Measurements from ENCODE around the gene MSL1.

The MSL1 gene

DNA sequence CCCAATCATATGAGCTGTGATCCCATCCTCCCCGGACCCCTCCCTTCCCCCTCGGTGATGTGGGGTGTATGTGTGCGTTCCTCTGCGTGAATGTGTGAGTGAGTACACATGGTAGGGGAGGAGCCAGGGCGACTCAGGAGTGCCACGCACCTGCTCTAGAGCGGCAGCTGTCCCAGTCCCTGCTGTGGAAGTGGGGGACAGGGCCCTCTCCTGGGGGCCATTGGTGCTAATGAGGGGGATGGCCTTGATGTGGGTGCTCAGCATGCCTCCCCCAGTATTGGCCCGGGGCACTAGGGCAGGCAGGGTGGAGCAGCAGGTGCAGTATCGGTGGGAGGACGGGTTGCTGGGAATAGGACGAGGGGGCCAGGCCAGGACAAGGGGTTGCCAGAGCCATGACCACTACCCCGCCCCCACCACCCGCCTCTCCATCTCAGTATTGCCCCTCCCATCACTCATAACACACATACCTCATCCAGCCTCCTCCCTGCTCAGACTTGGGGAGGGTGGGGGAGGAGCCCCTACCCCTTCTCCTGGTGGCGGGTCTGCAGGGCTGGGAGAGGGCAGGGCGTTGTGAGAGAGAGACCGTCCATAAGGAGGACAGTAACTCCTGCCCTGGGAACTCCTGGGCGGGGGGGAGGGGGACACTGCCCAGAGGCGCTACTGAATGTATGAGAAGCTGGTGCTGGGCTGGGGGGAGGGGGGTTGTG is 29.9 kb upstream of the MSL1 start:
- no peak for DNase-seq

- DNase-seq: no peak
Observed at GRCh38 chr17:40092581-40092980, 29.2 kb upstream of the MSL1 start.

GRCh38 chr17:40093005-40093579 is 28.7 kb upstream of the MSL1 start:
- DNase-seq: no peak

DNA sequence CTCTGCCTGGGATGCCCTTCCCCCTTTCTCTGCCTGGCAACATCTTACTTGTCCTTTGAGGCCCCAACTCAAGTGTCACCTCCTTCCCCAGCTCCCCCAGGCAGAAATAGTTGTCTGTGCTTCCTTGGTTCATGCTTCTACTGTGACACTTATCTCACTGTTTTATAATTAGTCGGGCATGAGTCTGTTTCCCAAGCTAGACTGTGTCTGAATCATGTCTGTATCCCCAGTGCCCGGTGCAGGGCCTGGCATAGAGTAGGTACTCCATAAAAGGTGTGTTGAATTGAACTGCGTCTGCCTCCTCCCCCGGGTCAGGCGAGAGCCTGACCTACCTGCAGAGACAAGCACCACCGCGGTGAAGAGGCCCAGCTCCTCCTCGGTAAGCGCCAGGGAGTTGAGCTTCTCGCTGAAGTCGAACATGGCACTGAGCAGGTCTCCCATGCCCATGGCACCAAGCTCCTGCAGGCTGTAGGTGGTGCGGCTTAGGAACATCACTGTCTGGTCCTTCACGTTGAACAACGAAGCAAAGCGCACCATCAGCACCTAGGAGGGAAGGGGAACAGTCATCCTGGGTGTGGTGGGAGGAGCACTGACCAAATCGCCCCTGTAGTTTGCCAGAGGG is 28.1 kb upstream of the MSL1 start:
- no peak for DNase-seq

DNA sequence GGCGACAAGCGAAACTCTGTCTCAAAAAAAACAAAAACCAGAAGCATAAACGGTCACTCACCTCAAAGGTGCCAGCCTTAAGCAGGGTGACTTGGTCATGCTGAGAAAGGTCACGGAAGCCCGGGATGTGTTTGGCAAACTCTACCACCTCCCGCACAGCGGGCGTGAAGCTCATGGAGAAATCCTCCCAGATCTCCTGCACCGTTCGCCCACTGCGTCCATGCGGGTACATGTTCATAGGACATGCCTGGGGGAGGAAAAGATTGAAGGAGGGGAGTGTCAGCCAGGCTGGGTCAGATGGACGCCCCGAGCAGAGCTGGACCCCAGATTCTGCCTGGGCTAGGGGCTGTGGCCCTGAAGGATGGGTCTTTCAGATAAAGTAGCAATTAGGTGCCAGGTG is 26.9 kb upstream of the MSL1 start:
- no peak for DNase-seq

DNA sequence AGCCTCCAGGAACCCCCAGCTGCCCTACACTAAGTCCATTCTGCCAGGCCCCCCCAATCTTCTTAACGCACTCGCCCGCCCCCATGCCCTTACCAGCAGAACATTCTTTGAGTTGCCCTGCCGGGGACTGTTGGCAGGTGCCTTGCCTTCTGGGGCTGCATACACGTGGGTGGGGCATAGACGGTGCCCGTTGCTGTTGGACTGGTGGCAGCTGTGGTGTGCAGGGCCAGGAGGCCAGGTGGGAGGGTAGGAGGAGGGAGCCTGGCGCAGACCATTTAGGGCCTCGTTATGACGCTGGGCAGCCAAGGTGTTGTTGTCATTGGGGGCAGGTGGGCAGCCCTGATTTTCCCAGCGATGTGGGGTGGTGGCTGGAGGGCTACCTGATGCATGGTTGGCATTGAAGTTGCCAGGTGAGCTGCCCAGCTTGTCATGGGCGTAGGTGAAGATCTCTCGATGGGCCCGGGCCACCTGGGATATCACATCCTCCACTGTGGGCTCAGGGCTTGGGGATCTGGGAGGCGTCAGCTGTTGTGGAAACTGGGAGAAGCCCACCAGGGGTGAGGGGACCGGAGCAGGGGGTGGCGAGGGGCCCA is 26.3 kb upstream of the MSL1 start:
- DNase-seq: no peak

- DNase-seq: no peak
Observed at GRCh38 chr17:40095944-40096791, 25.6 kb upstream of the MSL1 start.

GRCh38 chr17:40097087-40097486 is 24.7 kb upstream of the MSL1 start:
- DNase-seq: no peak

DNA sequence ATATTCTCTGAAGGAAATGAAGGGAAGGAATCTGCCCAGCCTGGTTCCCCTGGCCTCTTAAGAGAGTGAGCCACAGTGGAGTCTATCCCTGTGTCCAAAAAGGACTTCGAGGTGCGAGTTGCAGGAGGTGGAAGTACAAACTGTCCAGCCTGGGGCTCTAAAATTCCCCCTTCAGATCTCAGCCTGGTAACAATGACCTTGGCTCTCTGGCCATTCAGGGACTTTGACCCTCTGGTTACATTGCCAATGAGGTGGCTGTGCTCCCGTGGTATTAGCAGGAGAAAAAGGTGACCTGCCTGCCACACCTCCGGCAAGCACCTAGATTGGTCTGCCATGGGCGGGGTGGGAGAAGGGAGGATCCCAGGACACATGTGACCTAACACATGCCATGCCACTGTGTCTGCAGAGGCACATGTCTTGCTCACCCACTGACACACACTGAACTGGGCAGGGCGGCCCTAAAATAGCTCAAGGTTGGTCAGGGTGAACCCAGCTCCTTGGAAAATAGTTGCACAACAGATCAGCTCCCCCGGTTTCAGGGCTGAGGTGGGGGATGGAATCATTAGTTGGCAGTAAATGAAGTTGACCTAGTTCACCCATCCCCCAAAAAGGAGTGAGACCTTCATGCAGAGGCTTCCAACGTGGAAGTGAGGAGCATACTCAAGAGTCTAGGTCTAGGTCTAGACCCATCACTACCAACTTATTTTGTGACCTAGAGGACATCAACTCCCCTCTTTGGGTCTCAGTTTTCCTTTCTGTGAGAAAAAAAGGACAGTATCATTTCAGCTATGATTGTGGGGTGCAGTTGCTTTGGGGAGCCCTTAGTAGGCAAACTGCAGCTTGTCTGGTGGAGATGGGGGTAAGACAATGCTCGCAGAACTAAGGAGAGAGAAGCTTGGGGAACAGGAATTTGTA is 23.6 kb upstream of the MSL1 start:
- no peak for DNase-seq

DNA sequence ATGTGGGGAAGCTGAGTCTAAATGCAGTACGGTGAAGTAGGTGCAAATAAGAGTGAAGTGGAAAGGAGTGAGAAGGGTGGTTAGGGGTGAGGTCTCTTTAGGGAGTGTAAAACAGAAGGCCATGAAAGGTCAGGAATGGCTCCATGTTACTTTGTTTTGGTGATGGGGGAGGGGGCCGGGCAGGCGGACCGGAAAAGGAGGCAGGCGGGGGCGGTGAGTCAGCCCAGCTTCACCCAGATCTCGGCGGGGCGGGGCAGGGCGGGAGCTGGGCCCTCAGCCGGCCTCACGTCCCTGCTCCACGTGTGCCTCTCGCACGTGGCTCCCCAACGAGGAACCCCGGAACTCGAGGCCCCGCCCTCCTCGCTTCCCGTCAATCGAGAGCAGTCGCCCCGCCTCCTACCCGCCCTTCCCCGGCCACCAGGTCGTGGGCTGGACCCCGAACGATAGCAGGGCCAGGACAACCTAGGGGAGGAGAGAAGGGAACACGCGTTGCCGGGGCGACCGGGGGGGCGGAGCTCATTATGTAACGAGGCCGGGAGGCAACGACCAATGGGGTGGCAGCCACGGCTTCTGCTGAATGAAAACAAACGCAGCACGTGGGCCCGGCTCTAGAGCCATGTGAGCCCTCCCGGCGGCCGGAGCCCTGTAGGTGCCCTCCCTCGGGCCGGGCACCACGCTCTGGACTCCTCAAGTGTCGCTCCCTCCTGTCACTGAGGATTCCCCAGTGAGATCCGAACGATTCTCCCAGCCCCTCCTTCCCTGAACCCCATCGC is 22.7 kb upstream of the MSL1 start:
- peak; percentile 96 for DNase-seq

DNA sequence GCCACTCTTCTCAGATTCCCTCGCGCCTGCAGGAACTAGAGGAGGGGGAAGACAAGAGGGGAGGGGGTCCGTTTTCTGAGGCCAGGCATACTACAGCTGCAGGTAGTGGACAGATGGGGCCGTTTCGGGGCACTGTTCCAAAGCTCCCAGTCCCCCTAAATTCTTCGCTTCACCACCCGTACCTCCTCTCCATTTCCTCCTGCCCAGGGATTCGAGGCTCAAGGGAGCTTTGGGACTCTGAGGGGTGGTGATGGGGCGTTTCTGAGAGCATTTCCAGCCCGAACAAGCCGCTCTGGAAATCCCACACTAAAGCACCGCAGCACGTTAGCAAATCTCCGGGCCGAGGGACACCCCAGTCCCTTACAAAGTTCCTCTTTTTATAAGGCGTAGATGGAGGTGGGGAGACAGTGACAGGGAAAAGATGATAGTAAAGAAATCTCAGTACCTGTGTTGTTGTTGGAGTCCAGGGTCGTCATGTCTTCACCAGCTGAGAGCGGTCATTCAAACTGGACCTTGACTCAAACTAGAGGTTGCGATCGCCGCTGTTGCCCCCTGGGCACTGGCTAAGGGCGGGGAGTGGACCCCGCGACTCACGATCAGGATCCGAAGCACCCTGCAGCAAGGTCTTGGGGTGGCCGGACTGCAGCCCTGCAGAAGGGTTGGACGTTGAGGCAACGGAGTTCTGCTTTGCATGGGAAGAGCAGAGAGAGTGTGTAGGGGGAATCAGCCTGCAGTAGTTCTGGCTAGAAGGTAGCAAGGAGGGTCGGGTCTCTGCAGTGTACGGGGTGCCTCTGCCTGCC is 22.0 kb upstream of the MSL1 start:
- no peak for DNase-seq

DNA sequence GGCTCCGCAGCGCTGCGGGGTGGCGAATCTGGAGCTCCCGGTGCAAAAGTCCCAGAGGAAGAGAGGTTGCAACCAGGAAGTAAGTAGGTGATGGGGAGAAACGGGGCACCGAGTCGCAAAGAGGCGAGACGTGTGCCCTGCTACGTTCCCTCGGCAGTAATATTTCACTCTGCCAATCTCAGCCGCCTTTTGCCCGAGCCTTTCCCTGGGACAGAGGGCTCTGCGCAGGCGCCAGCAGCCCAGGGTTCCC is 21.4 kb upstream of the MSL1 start, which contains the start of gene NR1D1:
Gene NR1D1 (minus strand): TSS at position 171 of the 250 bp plus-strand sequence. CDS start 495 bp downstream, outside the sequence.
- no peak for DNase-seq

DNA sequence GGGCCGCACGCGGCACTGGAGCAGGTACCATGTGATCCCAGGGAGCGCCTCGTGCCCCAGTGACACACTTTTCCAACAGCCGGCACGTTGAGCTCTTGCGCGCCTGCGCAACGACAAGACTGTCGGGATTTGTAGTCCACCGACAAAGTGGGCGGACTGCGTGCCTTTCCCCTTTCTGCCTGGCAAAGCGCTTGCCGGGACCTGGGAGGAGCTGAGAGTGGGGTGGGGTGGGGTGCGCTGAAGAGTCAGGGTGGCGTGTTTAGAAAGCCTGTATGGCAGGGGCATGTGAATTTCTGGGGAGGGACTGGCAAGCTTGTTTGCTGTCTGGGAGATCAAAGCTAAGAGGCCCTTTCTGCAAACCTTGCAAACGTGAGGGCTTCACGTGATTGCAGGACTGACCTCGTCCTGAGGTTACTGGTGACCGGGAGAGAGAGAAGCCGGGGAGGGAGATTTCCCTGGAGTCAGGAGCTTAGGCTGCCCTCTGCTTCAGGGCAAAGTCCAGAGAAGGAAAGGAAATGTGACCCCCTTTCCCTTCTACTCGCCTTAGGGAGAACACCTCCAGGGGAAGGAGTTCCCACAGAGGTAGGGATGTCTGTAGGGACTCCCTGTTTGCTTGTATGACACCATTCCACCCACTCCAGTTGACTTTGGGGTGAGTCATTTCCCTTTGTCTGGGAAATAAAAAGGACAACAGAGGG is 21.0 kb upstream of the MSL1 start:
- peak; percentile 89 for DNase-seq

DNA sequence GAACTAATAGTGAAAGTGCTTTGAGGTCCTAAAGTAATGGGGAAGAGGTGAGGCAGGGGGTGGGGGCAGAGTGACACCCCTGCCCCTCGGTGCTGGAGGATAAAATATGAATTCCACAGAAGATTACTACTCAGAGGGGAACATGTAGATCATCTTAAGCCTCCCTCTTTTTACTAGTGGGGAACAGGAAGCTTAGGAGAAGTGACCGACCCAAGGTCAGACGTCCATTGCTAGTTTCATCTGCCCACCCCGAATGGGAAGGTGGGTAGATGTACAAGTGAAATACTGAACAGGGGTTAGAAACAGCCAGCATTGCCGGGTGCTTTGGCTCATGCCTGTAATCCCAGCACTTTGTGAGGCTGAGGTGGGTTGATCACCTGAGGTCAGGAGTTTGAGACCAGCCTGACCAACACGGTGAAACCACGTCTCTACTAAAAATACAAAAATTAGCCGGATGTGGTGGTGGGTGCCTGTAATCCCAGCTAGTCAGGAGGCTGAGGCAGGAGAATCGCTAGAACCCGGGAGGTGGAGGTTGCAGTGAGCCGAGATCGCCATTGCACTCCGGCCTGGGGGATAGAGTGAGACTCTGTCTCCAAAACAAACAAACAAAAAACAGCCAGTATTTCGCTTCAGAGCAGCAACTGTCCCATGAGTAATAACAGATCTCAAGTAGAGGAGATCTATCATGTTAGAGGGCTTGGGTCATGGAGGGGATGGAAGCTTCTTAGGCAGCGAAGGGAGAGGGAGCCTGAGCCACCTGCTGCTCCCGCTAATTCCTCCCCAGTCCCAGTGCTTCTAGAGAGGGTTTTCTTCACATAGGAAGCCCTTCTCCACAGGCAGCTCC is 20.2 kb upstream of the MSL1 start:
- DNase-seq: no peak

DNA sequence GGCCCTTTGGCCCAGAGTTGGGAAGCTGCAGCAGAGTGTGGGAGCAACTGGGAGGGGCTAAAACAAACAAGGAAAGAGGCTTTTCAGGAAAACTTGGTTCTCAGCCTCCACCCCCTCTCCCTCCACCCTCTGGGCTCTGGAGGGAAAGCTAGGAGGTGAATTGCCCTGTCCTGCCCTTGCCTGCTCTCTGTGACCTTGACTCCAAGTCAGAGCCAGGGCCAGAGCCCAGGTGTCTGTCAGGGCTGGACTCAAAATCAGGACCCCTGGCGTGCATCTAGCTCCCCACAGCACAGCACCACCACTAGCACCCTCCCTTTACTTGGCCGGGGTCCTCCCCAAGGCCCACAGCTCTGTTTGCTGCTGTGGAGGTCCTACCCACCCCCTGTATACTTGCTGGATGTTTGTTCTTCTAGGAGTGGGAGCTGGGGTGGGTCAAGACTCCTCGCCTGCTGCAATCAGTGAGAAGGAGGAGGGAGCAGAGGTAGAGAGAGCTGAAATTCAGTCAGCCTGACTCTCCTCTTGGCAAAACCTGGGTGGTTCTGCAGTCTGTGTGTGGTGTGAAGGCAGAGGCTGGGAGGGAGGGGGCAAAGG is 18.6 kb upstream of the MSL1 start:
- no peak for DNase-seq

- no peak for DNase-seq
Observed at GRCh38 chr17:40103688-40104087, 18.1 kb upstream of the MSL1 start.

- no peak for DNase-seq
Observed at GRCh38 chr17:40104594-40105486, 16.9 kb upstream of the MSL1 start.

Data from NCI-H2029 (cell line).